GM23338 (cell line): ENCODE results near the gene CMTM5. TPM values are rescaled to one million over a fixed set of nuclear protein-coding genes. Genes with fewer than 3 reads are reported as not detected.

Experiments used
- ATAC-seq: fragments of 200-7000 bp; cut with Tn5 transposase; 3 replicates; pipeline ENCODE4 v1.9.1; 2020
- DNase-seq: peaks from one replicate; pipeline ENCODE4 v3.0.0-alpha.2; 2015; ENCODE audit warnings: low spot score
- H2AFZ ChIP-seq: fragments of 200-600 bp; sonication (generic); 2 replicates; pipeline ENCODE4 v1.8.0; 2016; ENCODE audit warnings: antibody characterized with exemption, mild to moderate bottlenecking, moderate library complexity
- H3F3A ChIP-seq: fragments of 200-600 bp; sonication (generic); replicated peaks from 2 replicates; pipeline ENCODE4 v1.8.0; 2017; ENCODE audit warnings: antibody characterized with exemption, mixed run types, low read depth
- H3K27ac ChIP-seq: fragments of 200-600 bp; sonication (generic); 2 replicates; pipeline ENCODE4 v1.6.1; 2016; ENCODE audit warnings: low read depth
- H3K27me3 ChIP-seq: fragments of 200-600 bp; sonication (generic); 2 replicates; pipeline ENCODE4 v1.8.0; 2016; ENCODE audit warnings: mild to moderate bottlenecking, mixed run types, moderate library complexity; ENCODE audit not compliant: insufficient read depth
- H3K36me3 ChIP-seq: fragments of 200-600 bp; sonication (generic); 2 replicates; pipeline ENCODE4 v1.8.0; 2016; ENCODE audit warnings: mild to moderate bottlenecking; ENCODE audit not compliant: insufficient read depth
- H3K4me1 ChIP-seq: fragments of 200-600 bp; sonication (generic); 2 replicates; pipeline ENCODE4 v1.8.0; 2016; ENCODE audit warnings: mild to moderate bottlenecking, moderate library complexity; ENCODE audit not compliant: insufficient read depth
- H3K4me2 ChIP-seq: fragments of 200-600 bp; sonication (generic); 2 replicates; pipeline ENCODE4 v1.7.1; 2017; ENCODE audit warnings: mixed run types
- H3K4me3 ChIP-seq: fragments of 200-600 bp; sonication (generic); 2 replicates; pipeline ENCODE4 v1.6.1; 2016; ENCODE audit warnings: mixed run types
- H3K79me2 ChIP-seq: fragments of 200-600 bp; sonication (generic); replicated peaks from 2 replicates; pipeline ENCODE4 v1.8.0; 2017; ENCODE audit warnings: mild to moderate bottlenecking; ENCODE audit not compliant: insufficient read depth
- H3K9me2 ChIP-seq: fragments of 200-600 bp; sonication (generic); 2 replicates; pipeline ENCODE4 v1.8.0; 2017; ENCODE audit not compliant: insufficient read depth
- H4K20me1 ChIP-seq: fragments of 200-600 bp; sonication (generic); replicated peaks from 2 replicates; pipeline ENCODE4 v1.8.0; 2017; ENCODE audit warnings: mild to moderate bottlenecking; ENCODE audit not compliant: insufficient read depth
- H3K27ac Mint-ChIP-seq: 2 replicates; pipeline ENCODE4 v1.8.0; 2020; ENCODE audit warnings: inconsistent platforms, mild to moderate bottlenecking, moderate library complexity, mixed read lengths
- H3K27me3 Mint-ChIP-seq: 3 replicates; pipeline ENCODE4 v1.8.0; 2022; ENCODE audit warnings: low read depth, mild to moderate bottlenecking, moderate library complexity, mixed read lengths, inconsistent platforms; ENCODE audit not compliant: insufficient read depth, poor library complexity
- H3K36me3 Mint-ChIP-seq: 3 replicates; pipeline ENCODE4 v1.8.0; 2021; ENCODE audit warnings: low read depth, mild to moderate bottlenecking, inconsistent platforms, moderate library complexity, mixed read lengths
- H3K4me1 Mint-ChIP-seq: 3 replicates; pipeline ENCODE4 v1.8.0; 2020; ENCODE audit warnings: mild to moderate bottlenecking, inconsistent platforms, mixed read lengths
- H3K4me3 Mint-ChIP-seq: 3 replicates; pipeline ENCODE4 v1.8.0; 2021; ENCODE audit warnings: moderate library complexity, mild to moderate bottlenecking, inconsistent platforms, mixed read lengths
- H3K9me3 Mint-ChIP-seq: 3 replicates; pipeline ENCODE4 v1.8.0; 2020; ENCODE audit warnings: moderate library complexity, mild to moderate bottlenecking, inconsistent platforms, mixed read lengths
- NANOG ChIP-seq: IDR thresholded peaks from 2 replicates; pipeline ENCODE4 v1.6.1; 2016; ENCODE audit warnings: antibody characterized with exemption, borderline replicate concordance
- STAT1 ChIP-seq: IDR thresholded peaks from one replicate; pipeline ENCODE4 v1.6.1; 2016; ENCODE audit warnings: antibody characterized with exemption; ENCODE audit not compliant: unreplicated experiment
- ZNF331 ChIP-seq: fragments of 250-450 bp; sonication (Bioruptor Pico); IDR thresholded peaks from 2 replicates; pipeline ENCODE4 v1.5.0; 2020; ENCODE audit warnings: low read depth, mild to moderate bottlenecking, moderate library complexity
- long read RNA-seq: library from polyadenylated mRNA; unstranded; transcript quantifications from one replicate; pipeline ENCODE4 v2.0.0, GENCODE V29; 2020; ENCODE audit not compliant: unreplicated experiment
- polyA plus RNA-seq: library from polyadenylated mRNA; unstranded; fragments of >200 nt; fragmentation: Nextera tagmentation; extraction: Ambion mirVana; gene quantifications from 2 replicates; pipeline ENCODE4 v1.2.1, GENCODE V29; 2016
- total RNA-seq: library from RNA; depleted of rRNA; stranded (reverse); fragments of >200 nt; shearing (Covaris generic); gene quantifications from 2 replicates; pipeline ENCODE4 v1.2.3, GENCODE V29; 2014; rRNA removed
- TF ChIP-seq, protein P1 (sequence below), 2 experiments: fragments of 200-600 bp in 1 of 2; sonication (generic) in 1 of 2; conservative IDR thresholded peaks; 2 replicates each; pipeline versions ENCODE4 v1.5.1 to v1.6.1; 2016 to 2017; ENCODE audit warnings: antibody characterized with exemption in 2 of 2, low read depth in 2 of 2, mild to moderate bottlenecking in 2 of 2, moderate library complexity in 1 of 2

CMTM5 gene
- total RNA-seq (0.24 and 0.27 TPM in 2 replicates), polyA plus RNA-seq (not detected in 2 replicates)
- long read RNA-seq, result 0 reads

DNA sequence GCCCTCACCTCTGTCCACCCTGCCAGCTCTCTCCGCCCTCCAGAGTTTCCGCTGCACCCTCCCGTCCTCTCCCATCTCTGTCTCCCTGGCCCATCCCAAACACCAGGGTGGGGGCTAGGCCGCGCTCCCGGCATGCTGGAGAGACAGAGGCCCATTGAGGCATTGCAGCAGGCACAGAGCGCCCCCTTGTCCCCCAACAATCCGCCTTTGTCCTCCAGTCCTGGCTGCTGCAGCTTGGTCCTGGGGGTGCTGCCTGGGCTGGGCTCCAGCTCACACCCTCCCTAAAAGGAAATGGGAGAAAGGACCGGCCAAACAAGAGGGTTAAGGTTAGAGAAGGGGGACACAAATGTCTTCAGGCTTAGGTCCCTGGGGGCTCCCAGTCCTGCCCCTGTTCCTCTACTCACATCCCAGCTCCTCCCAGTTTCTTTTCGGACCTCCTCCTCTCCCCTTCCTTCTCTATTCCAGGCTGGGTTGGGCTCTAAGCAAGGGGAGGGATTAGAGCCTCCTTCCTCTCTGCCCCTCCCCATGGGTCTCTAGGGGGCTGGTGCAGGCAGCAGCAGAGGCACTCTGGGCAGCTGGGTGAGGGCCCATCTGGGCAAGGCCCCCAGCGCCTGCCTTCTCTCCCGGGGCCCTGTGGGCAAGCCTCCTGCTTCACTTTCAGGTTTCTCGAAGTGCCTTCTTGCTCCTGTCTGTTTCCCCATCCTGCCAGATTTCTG, at the start of gene CMTM5:
CMTM5 (plus strand) TSS at position 565 of the 716 bp plus-strand sequence. CDS start 206 bp downstream, outside the sequence.
- H3K4me3 ChIP-seq, result peak within 1 kb of the TSS; percentile 51
- H3K27me3 Mint-ChIP-seq, result peaks cover 25% of the 10 kb centered on the region
- no peak within 1 kb of the TSS for H3K27ac Mint-ChIP-seq

GRCh38 chr14:23327947-23328744, 48.7 kb upstream of the CMTM5 start:
- ATAC-seq, result peak; percentile 82
- Histone ChIP-seq H3K9me2 (no peaks in the 10 kb centered on the region), H3K4me3 (no peak overlapping the region), H3K4me1 (no peaks in the 10 kb centered on the region; the same call in 1 of the 2 replicates), H3K27ac (no peak overlapping the region), H3K79me2 (peaks cover 8% of the 10 kb centered on the region), H4K20me1 (peaks cover 5% of the 10 kb centered on the region; the same call in 1 of the 2 replicates), H3F3A (peaks cover 26% of the 10 kb centered on the region), H3K4me2 (no peak overlapping the region), H2AFZ (no peak overlapping the region), H3K36me3 (peaks cover 22% of the 10 kb centered on the region), H3K27me3 (no peaks in the 10 kb centered on the region)
- peak; percentile 86 for DNase-seq
- H3K9me3 Mint-ChIP-seq, result no peaks in the 10 kb centered on the region
- H3K27me3 Mint-ChIP-seq, result peaks cover 4% of the 10 kb centered on the region
- no peak overlapping the region for H3K4me3 Mint-ChIP-seq
- no peak overlapping the region for H3K27ac Mint-ChIP-seq
- TF ChIP-seq, protein P1, sequence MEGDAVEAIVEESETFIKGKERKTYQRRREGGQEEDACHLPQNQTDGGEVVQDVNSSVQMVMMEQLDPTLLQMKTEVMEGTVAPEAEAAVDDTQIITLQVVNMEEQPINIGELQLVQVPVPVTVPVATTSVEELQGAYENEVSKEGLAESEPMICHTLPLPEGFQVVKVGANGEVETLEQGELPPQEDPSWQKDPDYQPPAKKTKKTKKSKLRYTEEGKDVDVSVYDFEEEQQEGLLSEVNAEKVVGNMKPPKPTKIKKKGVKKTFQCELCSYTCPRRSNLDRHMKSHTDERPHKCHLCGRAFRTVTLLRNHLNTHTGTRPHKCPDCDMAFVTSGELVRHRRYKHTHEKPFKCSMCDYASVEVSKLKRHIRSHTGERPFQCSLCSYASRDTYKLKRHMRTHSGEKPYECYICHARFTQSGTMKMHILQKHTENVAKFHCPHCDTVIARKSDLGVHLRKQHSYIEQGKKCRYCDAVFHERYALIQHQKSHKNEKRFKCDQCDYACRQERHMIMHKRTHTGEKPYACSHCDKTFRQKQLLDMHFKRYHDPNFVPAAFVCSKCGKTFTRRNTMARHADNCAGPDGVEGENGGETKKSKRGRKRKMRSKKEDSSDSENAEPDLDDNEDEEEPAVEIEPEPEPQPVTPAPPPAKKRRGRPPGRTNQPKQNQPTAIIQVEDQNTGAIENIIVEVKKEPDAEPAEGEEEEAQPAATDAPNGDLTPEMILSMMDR (conservative IDR thresholded peaks at IDR 0.05; ENCODE audit: low read depth in 2 of 2), result peak; percentile 90 to 97
- TF ChIP-seq NANOG (no peak), ZNF331 (CRISPR knock-in tag) (no peak), STAT1 (no peak)
- peaks cover 32% of the 10 kb centered on the region for H3K36me3 Mint-ChIP-seq
- H3K4me1 Mint-ChIP-seq, result peaks cover 7% of the 10 kb centered on the region; the same call in 2 of the 3 replicates

More for the DNA sequence above, at the start of gene CMTM5:
- Histone ChIP-seq H3K4me2 (peak within 1 kb of the TSS; percentile 78), H3F3A (no peaks in the 10 kb centered on the region), H3K27me3 (peaks cover 31% of the 10 kb centered on the region; the same call in 1 of the 2 replicates), H3K27ac (no peak within 1 kb of the TSS), H3K79me2 (no peaks in the 10 kb centered on the region), H4K20me1 (no peaks in the 10 kb centered on the region; the same call in 1 of the 2 replicates), H3K4me1 (peaks cover 9% of the 10 kb centered on the region; the same call in 1 of the 2 replicates), H2AFZ (peak within 1 kb of the TSS; percentile 95), H3K36me3 (no peaks in the 10 kb centered on the region), H3K9me2 (no peaks in the 10 kb centered on the region)
- DNase-seq (peak; percentile 79), ATAC-seq (peak; percentile 82)
- H3K9me3 Mint-ChIP-seq, result no peaks in the 10 kb centered on the region; the same call in 2 of the 3 replicates
- peak within 1 kb of the TSS; percentile 20; the same call in 2 of the 3 replicates for H3K4me3 Mint-ChIP-seq
- no peak for TF ChIP-seq ZNF331 (CRISPR knock-in tag)
- TF ChIP-seq, protein P1 (conservative IDR thresholded peaks at IDR 0.05; ENCODE audit: low read depth in 2 of 2), result peak; percentile 30 to 70
- no peaks in the 10 kb centered on the region for H3K36me3 Mint-ChIP-seq
- peaks cover 19% of the 10 kb centered on the region for H3K4me1 Mint-ChIP-seq
